Calu3 (cell line): ENCODE results near the gene SLC8A2. TPM values are rescaled to one million over a fixed set of nuclear protein-coding genes. Genes with fewer than 3 reads are reported as not detected.

Experiments
- BruUV-seq: library from RNA; stranded (reverse); fragments of 400-500 nt; replicated peaks from 2 replicates; lab custom pipeline; 2021; lab: Mats Ljungman, UMichigan
- CTCF ChIA-PET: fragments of 300-600 bp; sonication (Branson Sonifier 250); formaldehyde crosslinking; loops from one replicate; lab custom pipeline; 2022; ENCODE audit warnings: antibody characterized with exemption; lab: Charles Lee
- DNase-seq: peaks from one replicate; pipeline ENCODE4 v3.0.0; 2022
- H3K27ac Mint-ChIP-seq: one replicate; pipeline ENCODE4 v1.8.0; 2022; ENCODE audit warnings: mixed read lengths; ENCODE audit not compliant: unreplicated experiment
- H3K27me3 Mint-ChIP-seq: one replicate; pipeline ENCODE4 v1.8.0; 2022; ENCODE audit warnings: mixed read lengths; ENCODE audit not compliant: unreplicated experiment
- H3K36me3 Mint-ChIP-seq: one replicate; pipeline ENCODE4 v1.8.0; 2022; ENCODE audit warnings: mild to moderate bottlenecking, moderate library complexity, mixed read lengths; ENCODE audit not compliant: insufficient read depth, unreplicated experiment
- H3K4me1 Mint-ChIP-seq: one replicate; pipeline ENCODE4 v1.8.0; 2022; ENCODE audit warnings: mild to moderate bottlenecking, low read depth, mixed read lengths; ENCODE audit not compliant: unreplicated experiment
- H3K4me3 Mint-ChIP-seq: one replicate; pipeline ENCODE4 v1.8.0; 2022; ENCODE audit warnings: mild to moderate bottlenecking, low read depth, moderate library complexity, mixed read lengths; ENCODE audit not compliant: unreplicated experiment
- H3K9me3 Mint-ChIP-seq: one replicate; pipeline ENCODE4 v1.8.0; 2022; ENCODE audit warnings: low read depth, mixed read lengths; ENCODE audit not compliant: unreplicated experiment
- CTCF ChIP-seq: fragments of 200-600 bp; IDR thresholded peaks from one replicate; pipeline ENCODE4 v1.8.0; 2022; ENCODE audit warnings: antibody characterized with exemption; ENCODE audit not compliant: unreplicated experiment
- intact Hi-C: fragments of 100-400 bp; cut with micrococcal nuclease; formaldehyde crosslinking; loops from one replicate; pipeline ENCODE4 v1.10.0; 2022; ENCODE audit not compliant: unreplicated experiment
- total RNA-seq: library from RNA; stranded (reverse); gene quantifications from 2 replicates; pipeline ENCODE4 v1.2.3, GENCODE V29; 2022

SLC8A2 gene
- total RNA-seq, 1 experiment from 2014 or later: 0.33 TPM

- peak overlapping the region; percentile 57 for H3K4me3 Mint-ChIP-seq
- BruUV-seq: no TSS peak
- no peak overlapping the region for H3K27ac Mint-ChIP-seq
- CTCF ChIA-PET: interaction anchor here (0.7 kb wide), 1 partner anchor 61 kb away, joined by 3 read pairs; no protein-coding TSS in a partner anchor
- intact Hi-C loops: no loop called here
- no peaks in the 10 kb centered on the region for H3K9me3 Mint-ChIP-seq
- no peaks in the 10 kb centered on the region for H3K4me1 Mint-ChIP-seq
- DNase-seq: peak; percentile 30
- H3K27me3 Mint-ChIP-seq: peaks cover 54% of the 10 kb centered on the region
- H3K36me3 Mint-ChIP-seq: no peaks in the 10 kb centered on the region
- TF ChIP-seq CTCF: peak; percentile 36
Measured at GRCh38 chr19:47430041-47430802, 41.5 kb downstream of the SLC8A2 start.

GRCh38 chr19:47429140-47429793 is 42.4 kb downstream of the SLC8A2 start:
- no peak for DNase-seq
- H3K27me3 Mint-ChIP-seq: peaks cover 44% of the 10 kb centered on the region
- no peak overlapping the region for H3K27ac Mint-ChIP-seq
- BruUV-seq: no TSS peak
- no peak for TF ChIP-seq CTCF
- no peaks in the 10 kb centered on the region for H3K9me3 Mint-ChIP-seq
- intact Hi-C loops: no loop called here
- peak overlapping the region; percentile 57 for H3K4me3 Mint-ChIP-seq
- H3K36me3 Mint-ChIP-seq: no peaks in the 10 kb centered on the region
- CTCF ChIA-PET: interaction anchor here (0.7 to 2.4 kb wide), 6 partner anchors 7 to 284 kb away, joined by 3 to 34 read pairs (median 12); partner anchors contain the start of genes DHX34 and EHD2
- no peaks in the 10 kb centered on the region for H3K4me1 Mint-ChIP-seq

- Mint-ChIP-seq H3K27ac (no peak overlapping the region), H3K4me1 (peaks cover under 1% of the 10 kb centered on the region), H3K27me3 (peaks cover 46% of the 10 kb centered on the region), H3K9me3 (no peaks in the 10 kb centered on the region), H3K4me3 (no peak overlapping the region), H3K36me3 (no peaks in the 10 kb centered on the region)
- CTCF ChIA-PET: interaction anchor here (0.6 to 2.4 kb wide), 22 partner anchors 8 to 1606 kb away, joined by 3 to 34 read pairs (median 4); partner anchors contain the start of genes DHX34, EHD2, KPTN and MEIS3
- TF ChIP-seq CTCF: no peak
- intact Hi-C loops: no loop called here
- BruUV-seq: no TSS peak
- peak; percentile 97 for DNase-seq
Measured at GRCh38 chr19:47428177-47428894, 43.4 kb downstream of the SLC8A2 start.
